ENCODE measurements around the gene DERL2.

GRCh38 chr17:5473906-5474305 lies 12.1 kb downstream of the DERL2 start:
- no peak for TF ChIP-seq CTCF (conservative IDR thresholded peaks at IDR 0.05; ENCODE audit: low read length)
- TF ChIP-seq EZH2phosphoT487 (IDR thresholded peaks at IDR 0.05; ENCODE audit: borderline replicate concordance, low read depth, low read length), result no peak

All from OCI-LY7 (cell line).